Measurements from ENCODE around the gene DNAJC17.

Gene DNAJC17

GRCh38 chr15:40807028-40807887 lies at the start of gene DNAJC17, which contains the start of gene ZFYVE19:
Gene DNAJC17 (minus strand): TSS chr15:40807473. CDS start chr15:40807446, 27 bp downstream.
Gene ZFYVE19 (plus strand): TSS chr15:40807089. CDS start chr15:40807590, 501 bp downstream.
- DNase-seq (ENCODE audit: low spot score) = peak; percentile 77

DNA sequence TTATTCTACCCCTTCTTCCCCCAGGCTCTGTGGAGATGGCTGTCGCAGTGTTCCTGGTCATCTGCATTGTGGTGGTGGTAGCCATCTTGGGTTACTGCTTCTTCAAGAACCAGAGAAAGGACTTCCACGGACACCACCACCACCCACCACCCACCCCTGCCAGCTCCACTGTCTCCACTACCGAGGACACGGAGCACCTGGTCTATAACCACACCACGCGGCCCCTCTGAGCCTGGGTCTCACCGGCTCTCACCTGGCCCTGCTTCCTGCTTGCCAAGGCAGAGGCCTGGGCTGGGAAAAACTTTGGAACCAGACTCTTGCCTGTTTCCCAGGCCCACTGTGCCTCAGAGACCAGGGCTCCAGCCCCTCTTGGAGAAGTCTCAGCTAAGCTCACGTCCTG lies 49.5 kb upstream of the DNAJC17 start:
- no peak for DNase-seq (ENCODE audit: low spot score)

DNA sequence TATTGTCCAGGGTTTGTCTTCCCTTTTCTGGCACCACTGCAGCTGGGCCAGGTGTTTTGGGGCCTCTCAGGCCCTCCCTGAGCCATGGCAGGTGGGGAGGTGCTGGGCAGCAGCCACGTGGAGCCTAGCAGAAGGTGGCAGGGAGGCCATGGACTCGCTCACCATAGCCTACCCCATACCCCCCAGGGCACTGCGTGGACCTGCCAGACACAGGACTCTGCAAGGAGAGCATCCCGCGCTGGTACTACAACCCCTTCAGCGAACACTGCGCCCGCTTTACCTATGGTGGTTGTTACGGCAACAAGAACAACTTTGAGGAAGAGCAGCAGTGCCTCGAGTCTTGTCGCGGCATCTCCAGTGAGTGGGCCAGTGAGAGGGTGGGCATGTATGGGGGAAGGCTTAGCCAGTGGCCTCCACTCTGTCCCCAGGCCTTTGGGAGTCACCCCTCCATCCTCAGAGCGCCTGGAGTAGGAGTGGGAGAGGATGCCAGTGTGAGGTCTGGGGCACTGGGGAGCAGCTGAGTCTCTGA lies 48.5 kb upstream of the DNAJC17 start:
- DNase-seq (ENCODE audit: low spot score) = no peak

DNA sequence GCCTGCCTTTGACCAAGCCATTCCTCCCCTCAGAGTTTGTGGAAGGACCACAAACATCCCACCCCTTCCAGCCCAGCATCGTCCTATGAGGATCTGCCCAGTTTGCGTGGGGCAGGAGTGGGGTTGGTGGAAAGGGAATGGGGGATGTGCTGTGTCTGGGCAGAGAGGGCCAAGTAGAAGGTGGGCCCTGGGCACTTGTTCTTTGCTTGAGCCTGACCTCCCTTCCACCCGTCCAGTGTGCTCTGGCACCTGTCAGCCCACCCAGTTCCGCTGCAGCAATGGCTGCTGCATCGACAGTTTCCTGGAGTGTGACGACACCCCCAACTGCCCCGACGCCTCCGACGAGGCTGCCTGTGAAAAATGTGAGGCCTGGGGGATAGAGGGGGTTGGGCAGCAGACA lies 46.9 kb upstream of the DNAJC17 start:
- no peak for DNase-seq (ENCODE audit: low spot score)

DNA sequence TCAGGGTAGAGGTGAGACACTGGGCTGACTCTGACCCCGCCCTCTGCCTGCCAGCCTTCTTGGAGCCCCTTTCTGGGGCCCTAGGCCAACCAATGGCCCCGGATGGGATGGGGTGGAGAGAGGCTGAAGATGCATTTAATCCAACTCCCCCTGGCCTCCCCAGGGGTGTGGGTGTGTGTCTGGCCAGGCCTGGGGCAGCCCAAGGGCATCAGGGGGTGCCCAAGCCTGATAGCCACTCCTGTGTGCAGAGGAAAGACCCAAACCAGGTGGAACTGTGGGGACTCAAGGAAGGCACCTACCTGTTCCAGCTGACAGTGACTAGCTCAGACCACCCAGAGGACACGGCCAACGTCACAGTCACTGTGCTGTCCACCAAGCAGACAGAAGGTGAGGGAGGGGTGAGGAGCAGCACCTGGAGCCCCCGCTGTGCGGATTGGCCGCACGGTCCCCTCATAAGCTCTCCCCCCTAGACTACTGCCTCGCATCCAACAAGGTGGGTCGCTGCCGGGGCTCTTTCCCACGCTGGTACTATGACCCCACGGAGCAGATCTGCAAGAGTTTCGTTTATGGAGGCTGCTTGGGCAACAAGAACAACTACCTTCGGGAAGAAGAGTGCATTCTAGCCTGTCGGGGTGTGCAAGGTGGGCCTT lies 46.1 kb upstream of the DNAJC17 start:
- no peak for DNase-seq (ENCODE audit: low spot score)

- DNase-seq (ENCODE audit: low spot score) = no peak
Measured at GRCh38 chr15:40852529-40852928, 45.3 kb upstream of the DNAJC17 start.

DNA sequence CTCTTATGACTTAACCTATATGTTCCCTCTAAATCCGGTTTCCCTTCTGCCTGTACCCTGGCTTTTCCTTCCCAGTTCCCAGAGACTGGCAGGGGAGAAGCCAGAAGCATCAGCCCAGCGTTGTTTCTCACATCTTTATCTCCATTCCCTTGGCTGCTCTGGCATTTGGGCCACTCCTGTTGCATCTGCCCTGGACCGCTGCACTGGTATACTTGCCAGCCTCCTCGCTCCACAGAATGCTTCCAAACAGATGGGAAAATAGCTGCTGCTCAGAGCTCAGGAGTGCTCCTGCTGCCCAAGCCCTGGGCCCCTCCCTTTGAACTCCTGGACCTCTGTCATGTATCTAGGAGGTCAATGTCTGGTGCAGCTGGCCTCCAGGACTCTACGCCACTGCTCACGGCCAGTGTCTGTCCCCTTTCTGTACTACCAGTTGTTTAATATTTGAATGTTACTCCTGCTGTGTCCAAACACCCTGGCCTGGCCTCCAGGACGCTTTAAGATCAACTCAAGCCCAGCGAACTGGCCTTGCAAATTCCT lies 43.4 kb upstream of the DNAJC17 start:
- DNase-seq (ENCODE audit: low spot score) = no peak

- DNase-seq (ENCODE audit: low spot score) = peak; percentile 41
Measured at GRCh38 chr15:40847223-40847961, 40.1 kb upstream of the DNAJC17 start.

DNA sequence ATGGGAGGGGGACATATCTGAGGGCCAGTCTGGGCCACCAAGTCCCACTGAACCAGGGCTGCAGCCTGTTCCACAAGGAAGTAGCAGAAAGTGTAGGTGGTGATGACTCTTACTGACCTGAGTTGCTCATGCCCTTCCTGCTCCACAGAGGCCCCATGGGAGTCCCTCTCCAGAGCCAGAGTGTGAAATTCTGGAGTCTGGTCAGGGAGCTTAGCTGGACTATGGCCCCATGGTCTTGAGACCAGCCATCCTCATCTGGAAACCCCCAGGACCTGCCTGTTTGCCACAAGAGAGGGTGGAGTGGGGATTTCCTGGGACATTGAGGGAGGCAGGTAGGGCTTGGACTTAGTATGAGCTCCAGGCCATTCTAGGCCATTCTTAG lies 39.6 kb upstream of the DNAJC17 start:
- no peak for DNase-seq (ENCODE audit: low spot score)

DNA sequence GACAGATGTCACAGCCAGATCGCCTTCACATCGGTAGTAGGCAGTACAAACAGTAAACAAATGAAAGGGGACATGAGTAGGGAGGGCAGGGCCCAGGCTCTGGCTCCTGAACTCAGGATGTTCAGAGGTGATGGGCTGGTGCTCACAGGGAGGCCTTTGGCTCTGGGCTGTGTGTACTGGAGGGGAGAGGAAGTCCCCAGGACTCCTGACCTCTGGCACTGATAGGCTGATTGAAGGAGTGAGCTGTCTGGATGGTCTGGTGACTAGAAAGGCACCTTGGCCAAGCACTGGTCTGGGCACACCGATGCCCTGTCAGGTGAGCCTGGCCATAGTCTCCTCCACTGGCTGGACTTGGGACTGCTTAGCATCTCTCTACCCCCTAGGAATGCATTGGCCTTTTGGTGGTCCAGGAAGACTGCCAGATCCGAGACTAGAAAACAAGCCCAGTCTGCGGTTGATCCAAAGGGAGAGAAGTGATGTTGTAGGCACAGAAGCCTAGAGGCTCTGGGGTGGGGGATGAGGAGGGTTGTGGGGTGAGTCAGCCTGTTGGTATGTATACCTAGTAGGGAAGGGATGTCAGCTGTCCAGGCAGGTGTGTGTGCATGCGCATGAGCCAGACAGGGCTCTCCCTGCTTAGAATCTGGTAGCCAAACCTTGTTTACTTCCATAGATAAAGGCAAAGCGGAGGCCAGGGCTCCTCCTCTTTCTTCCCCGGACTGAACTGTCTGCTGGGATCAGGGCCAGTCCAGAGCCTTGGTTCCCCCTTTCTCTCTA lies 38.4 kb upstream of the DNAJC17 start:
- no peak for DNase-seq (ENCODE audit: low spot score)

DNA sequence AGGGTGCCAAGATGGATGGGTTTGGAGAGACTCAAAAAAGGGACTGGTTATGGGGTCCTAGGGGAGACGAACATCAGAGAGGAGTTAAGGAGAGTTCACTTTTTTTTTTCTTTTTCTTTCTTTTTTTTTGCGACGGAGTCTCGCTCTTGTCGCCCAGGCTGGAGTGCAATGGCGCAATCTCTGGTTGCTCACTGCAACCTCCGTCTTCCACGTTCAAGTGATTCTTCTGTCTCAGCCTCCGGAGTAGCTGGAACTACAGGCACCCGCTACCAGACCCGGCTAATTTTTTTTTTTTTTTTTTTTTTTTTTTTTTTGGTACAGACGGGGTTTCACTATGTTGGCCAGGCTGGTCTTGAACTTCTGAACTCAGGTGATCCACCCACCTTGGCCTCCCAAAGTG lies 37.8 kb upstream of the DNAJC17 start:
- DNase-seq (ENCODE audit: low spot score) = no peak

GRCh38 chr15:40844696-40845030 lies 37.4 kb upstream of the DNAJC17 start:
- DNase-seq (ENCODE audit: low spot score) = no peak

DNA sequence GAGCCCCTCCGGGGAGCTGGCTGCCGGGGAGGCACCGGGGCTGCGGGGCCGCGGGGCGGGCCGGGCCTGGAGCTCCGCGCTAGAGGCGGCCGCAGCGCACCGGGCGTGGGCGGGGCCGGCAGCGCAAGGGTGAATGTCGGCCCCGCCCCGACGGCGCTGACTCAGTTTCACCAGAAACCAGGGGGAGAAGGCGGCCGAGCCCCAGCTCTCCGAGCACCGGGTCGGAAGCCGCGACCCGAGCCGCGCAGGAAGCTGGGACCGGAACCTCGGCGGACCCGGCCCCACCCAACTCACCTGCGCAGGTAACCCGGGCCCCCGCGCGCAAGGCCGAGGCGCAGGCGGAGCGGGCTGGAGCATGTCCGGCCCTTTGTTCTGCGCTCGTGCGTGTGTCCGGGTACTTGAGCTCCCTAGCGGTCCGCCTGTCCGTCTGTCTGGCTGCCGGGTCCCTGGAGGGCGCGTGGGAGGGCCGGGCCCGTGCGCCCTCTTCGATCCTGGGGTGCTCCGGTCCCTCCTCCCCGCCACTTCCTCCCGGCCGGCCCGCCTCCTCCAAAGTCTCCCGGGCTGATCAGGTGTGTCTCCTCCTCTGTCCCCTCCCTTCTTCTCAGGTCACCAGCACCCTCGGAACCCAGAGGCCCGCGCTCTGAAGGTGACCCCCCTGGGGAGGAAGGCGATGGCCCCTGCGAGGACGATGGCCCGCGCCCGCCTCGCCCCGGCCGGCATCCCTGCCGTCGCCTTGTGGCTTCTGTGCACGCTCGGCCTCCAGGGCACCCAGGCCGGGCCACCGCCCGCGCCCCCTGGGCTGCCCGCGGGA lies 36.8 kb upstream of the DNAJC17 start, which contains the start of gene SPINT1:
TSS of gene SPINT1 (plus strand) at position 164 of the 811 bp plus-strand sequence. CDS start at position 671, 507 bp downstream.
- no peak for DNase-seq (ENCODE audit: low spot score)

DNA sequence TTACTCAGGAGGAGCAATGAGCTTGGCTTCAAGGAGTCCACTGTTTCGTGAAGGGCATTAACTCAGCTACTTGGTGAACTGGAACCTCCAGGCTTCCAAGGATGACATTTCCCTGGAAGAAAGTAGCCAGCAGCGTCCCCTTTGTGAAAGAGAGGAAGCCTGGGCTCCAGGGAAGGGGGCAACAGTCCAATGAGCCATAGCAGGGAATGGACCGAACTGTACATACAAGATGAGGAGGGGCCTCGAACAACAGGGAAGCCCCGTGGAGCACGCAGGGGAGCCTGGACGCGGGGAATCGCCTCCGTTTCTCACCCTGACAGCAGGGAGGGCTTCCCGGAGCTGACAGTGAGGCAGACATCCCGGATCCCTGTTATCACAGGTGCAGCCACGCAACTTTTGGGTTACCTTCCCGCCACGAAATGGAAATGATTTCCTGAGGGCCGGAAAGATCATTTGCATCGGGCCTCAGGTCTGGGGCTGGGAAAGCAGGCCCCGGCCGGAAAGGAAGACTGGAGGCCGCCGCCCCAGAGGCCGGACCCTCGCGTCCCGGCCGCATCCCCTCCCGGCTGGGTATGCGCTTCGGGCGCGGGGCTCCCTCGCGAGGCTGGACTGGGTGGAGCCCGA lies 36.1 kb upstream of the DNAJC17 start:
- no peak for DNase-seq (ENCODE audit: low spot score)

- DNase-seq (ENCODE audit: low spot score) = no peak
Measured at GRCh38 chr15:40841741-40842140, 34.5 kb upstream of the DNAJC17 start.

DNA sequence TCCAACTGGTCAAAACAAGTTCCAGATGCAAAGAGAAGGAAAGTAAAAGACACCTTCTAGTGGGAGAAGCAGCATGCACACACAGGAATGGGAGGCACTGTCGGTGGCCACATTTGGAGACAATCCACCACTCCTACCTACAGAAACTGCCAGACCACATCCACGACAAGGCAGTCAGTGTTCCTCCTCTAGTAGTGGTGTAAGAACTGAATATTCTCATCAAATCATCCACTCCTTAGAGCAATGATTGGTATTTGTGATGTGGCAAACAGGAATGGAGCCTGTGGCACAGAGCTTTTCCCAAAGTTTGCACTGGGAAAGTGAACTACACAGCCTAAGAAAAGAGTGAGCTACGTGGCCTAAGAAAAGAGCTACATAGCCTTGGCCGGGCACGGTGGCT lies 31.5 kb upstream of the DNAJC17 start:
- DNase-seq (ENCODE audit: low spot score) = no peak

DNA sequence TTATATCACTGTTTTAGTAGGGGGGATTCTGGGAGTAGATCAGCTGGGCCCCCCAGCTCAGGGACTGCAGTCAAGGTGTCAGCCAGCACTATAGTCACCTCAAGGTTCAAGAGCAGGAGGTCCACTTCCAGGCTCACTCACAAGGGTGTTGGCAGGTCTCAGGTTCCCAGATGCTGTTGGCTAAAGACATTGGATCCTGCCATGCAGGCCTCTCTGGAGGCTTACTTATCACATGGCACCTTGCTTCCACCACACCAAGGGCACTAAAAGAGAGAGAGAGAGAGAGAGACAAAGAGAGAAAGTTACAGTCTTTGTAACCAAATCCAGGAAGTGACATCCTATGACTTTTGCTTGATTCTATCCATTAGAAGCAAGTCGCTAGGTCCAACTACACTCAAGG lies 28.7 kb upstream of the DNAJC17 start:
- DNase-seq (ENCODE audit: low spot score) = no peak

- DNase-seq (ENCODE audit: low spot score) = no peak
Measured at GRCh38 chr15:40832903-40833302, 25.6 kb upstream of the DNAJC17 start.

DNA sequence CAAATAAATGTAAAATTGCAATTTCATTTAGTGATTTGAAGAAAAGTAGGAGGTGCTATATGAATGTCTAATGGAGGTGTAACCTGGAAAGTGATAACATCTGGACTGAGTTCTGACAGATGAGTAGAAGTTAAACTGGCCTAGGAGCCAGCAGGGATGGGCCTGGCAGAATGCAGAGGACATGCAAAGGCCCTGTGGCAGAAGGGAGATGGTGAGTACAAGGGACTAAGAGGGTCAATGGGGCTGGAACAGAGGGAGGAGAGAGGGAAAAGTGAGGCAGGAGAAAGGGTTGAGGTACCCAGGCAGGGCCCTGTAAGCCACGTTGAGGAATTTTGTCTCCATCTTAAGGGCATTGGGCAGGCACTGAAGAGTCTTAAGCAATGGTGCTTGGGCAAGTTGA lies 24.6 kb upstream of the DNAJC17 start:
- DNase-seq (ENCODE audit: low spot score) = no peak

DNA sequence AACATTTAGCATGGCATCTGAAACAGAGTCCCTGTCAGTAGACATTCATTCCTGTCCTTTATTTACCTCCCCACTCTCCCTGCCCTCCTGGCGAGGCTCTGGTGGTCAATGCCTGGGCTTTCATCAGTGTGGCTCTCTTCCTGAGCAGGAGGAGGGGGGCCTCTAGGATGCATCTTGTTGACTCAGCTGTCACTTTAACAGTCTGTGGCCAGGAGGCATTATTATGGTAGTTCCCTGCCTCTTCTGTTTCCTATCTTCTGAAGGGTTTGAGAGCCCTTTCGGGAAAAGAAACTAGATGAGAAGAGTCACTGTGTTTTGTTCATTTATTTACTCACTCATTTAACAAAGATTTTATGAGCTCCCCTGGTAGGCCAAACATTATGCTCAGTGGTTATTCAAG lies 23.6 kb upstream of the DNAJC17 start:
- DNase-seq (ENCODE audit: low spot score) = no peak

All from COLO829 (cell line).